DMS114 treated with DMSO at 0.1 percent for 48 hours (cell line): Measurements from ENCODE around the gene HDHD3.
"Not testable (repeated sequence)": the region's sequence is repeated elsewhere in the genome, so short reads cannot be mapped to it uniquely, and the experiment has no call there.

Experiments
- DNase-seq: peaks from one replicate; lab custom pipeline; 2025; ENCODE audit not compliant: unreplicated experiment; lab: John Stamatoyannopoulos, UW

Gene HDHD3

GRCh38 chr9:113390192-113390960 lies 13.6 kb upstream of the HDHD3 start:
- DNase-seq = no peak

- DNase-seq = no peak
These were observed 12.7 kb upstream of the HDHD3 start for GRCh38 chr9:113389451-113389850.

- DNase-seq = no peak
These were observed 12.0 kb upstream of the HDHD3 start for GRCh38 chr9:113388833-113389232.

- DNase-seq = no peak
These were observed 10.9 kb upstream of the HDHD3 start for GRCh38 chr9:113387560-113388230.

GRCh38 chr9:113386571-113387393 lies 10.0 kb upstream of the HDHD3 start:
- no peak for DNase-seq

- DNase-seq = no peak
These were observed 5.2 kb upstream of the HDHD3 start for GRCh38 chr9:113381909-113382411.

- DNase-seq = not testable (repeated sequence)
These were observed 4.7 kb upstream of the HDHD3 start for GRCh38 chr9:113381441-113381840.

GRCh38 chr9:113380869-113381378 lies 4.1 kb upstream of the HDHD3 start:
- no peak for DNase-seq

- DNase-seq = not testable (repeated sequence)
These were observed 3.0 kb upstream of the HDHD3 start for GRCh38 chr9:113379829-113380210.

- DNase-seq = not testable (repeated sequence)
These were observed 2.5 kb upstream of the HDHD3 start for GRCh38 chr9:113379094-113379828.

GRCh38 chr9:113375057-113376023 lies 1.4 kb downstream of the HDHD3 start:
- no peak for DNase-seq

GRCh38 chr9:113373676-113374392 lies 3.0 kb downstream of the HDHD3 start:
- DNase-seq = no peak

- no peak for DNase-seq
These were observed 3.5 kb downstream of the HDHD3 start for GRCh38 chr9:113373256-113373655.

GRCh38 chr9:113372059-113372458 lies 4.7 kb downstream of the HDHD3 start:
- DNase-seq = no peak

GRCh38 chr9:113370806-113371325 lies 5.9 kb downstream of the HDHD3 start:
- no peak for DNase-seq

- DNase-seq = no peak
These were observed 7.0 kb downstream of the HDHD3 start for GRCh38 chr9:113369855-113370140.

- no peak for DNase-seq
These were observed 7.6 kb downstream of the HDHD3 start for GRCh38 chr9:113368982-113369854.
